ENCODE measurements around the gene SIT1. TPM values are rescaled to one million over a fixed set of nuclear protein-coding genes. Genes with fewer than 3 reads are reported as not detected.

The SIT1 gene
- total RNA-seq, 6 donors from 2014 or later: 1.1 to 3.1 (median 1.8) TPM; not detected in 1

DNA sequence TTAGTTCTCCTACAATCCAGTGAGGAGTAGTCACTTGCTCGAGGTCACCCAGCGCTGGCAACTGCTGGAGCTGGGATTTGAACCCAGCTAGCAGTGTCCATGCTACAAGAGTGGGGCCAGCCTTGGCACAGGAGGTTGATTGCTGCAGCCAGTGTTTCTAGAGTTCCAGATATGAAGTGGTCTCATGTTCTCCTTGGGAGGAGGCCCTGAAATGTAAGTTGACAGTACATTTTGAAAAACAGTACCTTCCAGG, 8.2 kb upstream of the SIT1 start:
- peak in 1 of 2 donors; percentile 1 for ATAC-seq (ENCODE audit: low FRiP score in 2 of 2)
- 0 to 4% methylated on average over 2 of the region's 2 CpGs for WGBS, 2 donors
- peak overlapping the region; percentile 97 to 99 (median 98) for H3K27ac ChIP-seq

DNA sequence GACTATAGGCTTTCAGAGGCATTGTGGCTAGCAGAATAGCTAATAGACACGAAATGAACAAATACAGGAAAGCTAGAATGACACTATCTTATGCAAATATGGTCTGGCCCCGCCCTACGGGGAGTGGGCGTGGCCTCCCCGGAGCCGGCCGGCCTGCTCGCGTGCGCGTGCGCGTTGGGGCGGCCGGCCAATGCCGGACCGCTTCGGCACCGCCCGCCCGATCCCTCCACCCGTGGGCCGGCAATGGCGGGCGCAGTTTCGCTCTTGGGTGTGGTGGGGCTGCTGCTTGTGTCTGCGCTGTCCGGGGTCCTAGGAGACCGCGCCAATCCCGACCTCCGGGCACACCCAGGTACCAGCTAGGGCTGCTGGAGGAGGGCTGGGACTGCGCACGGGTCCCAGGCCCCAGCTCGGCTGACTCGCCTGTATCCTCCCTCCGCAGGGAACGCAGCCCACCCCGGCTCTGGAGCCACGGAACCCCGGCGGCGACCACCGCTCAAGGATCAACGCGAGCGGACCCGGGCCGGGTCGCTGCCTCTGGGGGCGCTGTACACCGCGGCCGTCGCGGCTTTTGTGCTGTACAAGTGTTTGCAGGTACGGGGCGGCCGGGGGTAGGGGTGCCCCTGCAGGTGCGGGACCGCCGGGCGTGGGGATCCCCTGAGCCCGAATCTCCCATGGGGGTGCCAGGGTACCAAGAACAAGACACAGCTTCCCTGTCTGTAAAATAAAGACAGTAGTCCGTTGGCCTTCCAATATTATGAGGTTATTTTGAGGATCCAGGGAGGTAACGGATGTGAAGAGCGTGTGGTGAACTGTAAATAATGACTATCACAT, 7.6 kb upstream of the SIT1 start, which contains the start of gene CCDC107:
CCDC107 (plus strand) TSS at position 156 of the 831 bp plus-strand sequence; CDS start at position 244, 88 bp downstream.
- H3K27ac ChIP-seq: peak within 1 kb of the TSS; percentile 97 to 99 (median 98)

More for the DNA sequence above, 8.2 kb upstream of the SIT1 start:
- peaks cover 0 to 26% (median 12%) of the 10 kb centered on the region in 4 donors for H3K36me3 ChIP-seq
- no peak for TF ChIP-seq EP300 (IDR thresholded peaks at IDR 0.05)
- TF ChIP-seq, protein P1, sequence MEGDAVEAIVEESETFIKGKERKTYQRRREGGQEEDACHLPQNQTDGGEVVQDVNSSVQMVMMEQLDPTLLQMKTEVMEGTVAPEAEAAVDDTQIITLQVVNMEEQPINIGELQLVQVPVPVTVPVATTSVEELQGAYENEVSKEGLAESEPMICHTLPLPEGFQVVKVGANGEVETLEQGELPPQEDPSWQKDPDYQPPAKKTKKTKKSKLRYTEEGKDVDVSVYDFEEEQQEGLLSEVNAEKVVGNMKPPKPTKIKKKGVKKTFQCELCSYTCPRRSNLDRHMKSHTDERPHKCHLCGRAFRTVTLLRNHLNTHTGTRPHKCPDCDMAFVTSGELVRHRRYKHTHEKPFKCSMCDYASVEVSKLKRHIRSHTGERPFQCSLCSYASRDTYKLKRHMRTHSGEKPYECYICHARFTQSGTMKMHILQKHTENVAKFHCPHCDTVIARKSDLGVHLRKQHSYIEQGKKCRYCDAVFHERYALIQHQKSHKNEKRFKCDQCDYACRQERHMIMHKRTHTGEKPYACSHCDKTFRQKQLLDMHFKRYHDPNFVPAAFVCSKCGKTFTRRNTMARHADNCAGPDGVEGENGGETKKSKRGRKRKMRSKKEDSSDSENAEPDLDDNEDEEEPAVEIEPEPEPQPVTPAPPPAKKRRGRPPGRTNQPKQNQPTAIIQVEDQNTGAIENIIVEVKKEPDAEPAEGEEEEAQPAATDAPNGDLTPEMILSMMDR (IDR thresholded peaks at IDR 0.05): no peak
- TF ChIP-seq POLR2A (IDR thresholded peaks at IDR 0.05): no peak
- TF ChIP-seq POLR2AphosphoS5 (IDR thresholded peaks at IDR 0.05): no peak
- no peaks in the 10 kb centered on the region for H3K27me3 ChIP-seq
- no peaks in the 10 kb centered on the region for H3K9me3 ChIP-seq
- no peak for DNase-seq
- peaks cover 16 to 47% (median 29%) of the 10 kb centered on the region in 4 donors for H3K4me1 ChIP-seq
- H3K4me3 ChIP-seq: peak overlapping the region; percentile 68 to 97 (median 88)

DNA sequence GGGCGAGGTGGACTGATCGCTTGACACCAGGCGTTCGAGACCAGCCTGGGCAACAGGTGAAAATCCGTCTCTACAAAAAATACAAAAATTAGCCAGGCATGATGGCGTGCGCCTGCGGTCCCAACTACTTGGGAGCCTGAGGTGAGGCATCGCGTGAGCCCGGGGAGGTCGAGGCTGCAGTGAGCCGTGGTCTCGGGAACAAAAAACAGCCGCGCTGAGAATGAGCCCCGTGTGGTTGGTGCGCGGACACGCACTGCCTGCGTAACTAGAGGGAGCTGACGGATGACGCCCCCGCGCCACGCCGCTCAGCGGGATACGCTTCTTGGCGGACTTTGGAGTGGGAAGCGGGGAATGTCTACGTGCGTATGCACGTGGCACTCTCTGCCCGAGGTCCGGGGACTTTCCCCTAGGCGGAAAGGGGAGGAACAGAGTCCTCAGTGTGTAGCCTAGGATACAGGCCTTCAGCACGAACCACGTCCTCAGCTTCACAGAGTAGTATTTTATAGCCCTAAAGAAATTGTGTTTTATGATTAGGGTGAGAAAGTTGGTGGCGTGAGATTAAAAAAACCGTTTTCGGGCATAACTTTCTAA, 6.9 kb upstream of the SIT1 start, which contains the start of gene RMRP:
RMRP (minus strand) TSS at position 474 of the 591 bp plus-strand sequence.
- Histone ChIP-seq H3K36me3 (peaks cover 0 to 26% (median 12%) of the 10 kb centered on the region in 4 donors), H3K9me3 (no peaks in the 10 kb centered on the region), H3K4me3 (peak within 1 kb of the TSS; percentile 68 to 97 (median 88)), H3K4me1 (peaks cover 20 to 55% (median 34%) of the 10 kb centered on the region in 4 donors), H3K27me3 (no peaks in the 10 kb centered on the region), H3K27ac (peak within 1 kb of the TSS; percentile 97 to 99 (median 98))
- DNase-seq (peak; percentile 97 to 98), ATAC-seq (ENCODE audit: low FRiP score in 2 of 2) (peak; percentile 97 to 98)
- 0 to 2% methylated on average over 38 to 42 of the region's 42 CpGs for WGBS, 2 donors
- TF ChIP-seq, protein P1 (IDR thresholded peaks at IDR 0.05): peak in 5 of 6 experiments; percentile 31 to 90 (median 68)
- peak; percentile 93 to 95 for TF ChIP-seq POLR2AphosphoS5 (IDR thresholded peaks at IDR 0.05)
- TF ChIP-seq POLR2A (IDR thresholded peaks at IDR 0.05): peak in 2 of 4 donors; percentile 46 to 50
- peak in 2 of 4 donors; percentile 55 to 94 for TF ChIP-seq EP300 (IDR thresholded peaks at IDR 0.05)

More for the DNA sequence above, 7.6 kb upstream of the SIT1 start, which contains the start of gene CCDC107:
- no peaks in the 10 kb centered on the region for H3K9me3 ChIP-seq
- peak within 1 kb of the TSS; percentile 68 to 97 (median 88) for H3K4me3 ChIP-seq
- peak; percentile 84 to 97 for DNase-seq
- ATAC-seq (ENCODE audit: low FRiP score in 2 of 2): peak; percentile 95
- peaks cover 16 to 48% (median 29%) of the 10 kb centered on the region in 4 donors for H3K4me1 ChIP-seq
- no peaks in the 10 kb centered on the region for H3K27me3 ChIP-seq
- 0 to 1% methylated on average over 19 to 61 of the region's 67 CpGs for WGBS, 2 donors
- TF ChIP-seq EP300 (IDR thresholded peaks at IDR 0.05) (peak in 1 of 4 donors; percentile 1), POLR2A (IDR thresholded peaks at IDR 0.05) (peak in 3 of 4 donors; percentile 88 to 97 (median 94)), POLR2AphosphoS5 (IDR thresholded peaks at IDR 0.05) (peak; percentile 84 to 88)
- TF ChIP-seq, protein P1 (IDR thresholded peaks at IDR 0.05): peak; percentile 46 to 86 (median 73)
- H3K36me3 ChIP-seq: peaks cover 0 to 26% (median 12%) of the 10 kb centered on the region in 4 donors

DNA sequence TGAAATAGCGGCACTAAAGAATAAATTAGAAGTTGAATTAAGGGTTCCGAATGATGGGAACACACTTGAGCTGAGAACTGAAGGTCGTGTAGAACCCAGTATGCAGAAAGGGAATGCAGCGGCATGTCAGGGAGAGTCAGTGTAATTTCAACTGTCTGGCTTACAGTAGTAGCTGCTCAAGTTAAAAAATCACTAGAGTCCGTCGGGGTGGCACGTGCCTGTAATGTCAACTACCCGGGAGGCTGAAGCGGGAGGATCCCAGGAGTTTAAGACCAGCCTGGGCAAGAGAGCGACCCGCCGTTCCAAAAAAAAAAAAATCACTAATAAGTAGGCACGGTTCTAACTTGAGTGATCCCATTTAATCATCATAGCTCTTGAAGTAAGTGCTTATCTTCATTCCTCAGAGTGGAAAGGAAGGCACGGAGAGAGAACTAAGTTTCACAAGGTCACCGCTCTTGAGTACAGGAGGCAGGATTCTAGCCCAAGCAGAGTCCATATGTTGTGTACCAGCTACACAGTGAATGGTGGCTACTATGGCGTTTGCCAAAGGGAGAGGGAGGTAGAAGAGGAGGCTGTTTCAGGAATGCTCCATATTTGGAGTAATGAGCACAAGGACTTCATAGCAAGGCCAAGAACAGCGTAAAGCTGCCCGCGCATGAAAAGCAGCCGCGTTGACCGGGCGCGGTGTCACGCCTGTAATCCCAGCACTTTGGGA, 6.3 kb upstream of the SIT1 start:
- Histone ChIP-seq H3K36me3 (peaks cover 0 to 22% (median 12%) of the 10 kb centered on the region in 4 donors), H3K4me3 (peak overlapping the region in 3 of 4 donors; percentile 68 to 90 (median 86)), H3K9me3 (no peaks in the 10 kb centered on the region), H3K4me1 (peaks cover 22 to 54% (median 35%) of the 10 kb centered on the region in 4 donors), H3K27me3 (no peaks in the 10 kb centered on the region), H3K27ac (peak overlapping the region; percentile 97 to 99 (median 98))
- WGBS, 2 donors: 30 to 36% methylated on average over 24 to 25 of the region's 25 CpGs
- TF ChIP-seq, protein P1 (IDR thresholded peaks at IDR 0.05): no peak
- peak in 1 of 2 donors; percentile 6 for TF ChIP-seq POLR2AphosphoS5 (IDR thresholded peaks at IDR 0.05)
- peak in 1 of 2 donors; percentile 36 for DNase-seq
- peak; percentile 32 to 42 for ATAC-seq (ENCODE audit: low FRiP score in 2 of 2)
